ENCODE results near the gene SRL.

- no peak for TF ChIP-seq CTCF (conservative IDR thresholded peaks at IDR 0.05; ENCODE audit: low read depth in 2 of 2)
- TF ChIP-seq REST (IDR thresholded peaks at IDR 0.05; ENCODE audit: unreplicated experiment) = no peak
- no peak for TF ChIP-seq ZNF331 (CRISPR knock-in tag; IDR thresholded peaks at IDR 0.05; ENCODE audit: low read depth)
- no peak for TF ChIP-seq POLR2AphosphoS5 (IDR thresholded peaks at IDR 0.05; ENCODE audit: low read depth)
Observed at GRCh38 chr16:4262303-4262835, 20.5 kb upstream of the SRL start.

All from GM23338 (cell line).